Forelimb muscle (tissue), 1 donor: ENCODE results near the gene ZNF491. TPM values are rescaled to one million over a fixed set of nuclear protein-coding genes. Genes with fewer than 3 reads are reported as not detected.
A peak's percentile ranks its signal among the peaks of the same experiment; 100 is the strongest.
"Not testable (repeated sequence)": the region's sequence is repeated elsewhere in the genome, so short reads cannot be mapped to it uniquely, and the experiment has no call there.

Experiments
- DNase-seq: peaks from one replicate; pipeline ENCODE4 v3.0.0-alpha.2; 2013; ENCODE audit warnings: low read depth
- polyA plus RNA-seq: library from polyadenylated mRNA; unstranded; fragments of 120-200 nt; gene quantifications from one replicate; pipeline ENCODE4 v1.2.1, GENCODE V29; 2013; ENCODE audit not compliant: insufficient read length

The ZNF491 gene
- 3.5 TPM for polyA plus RNA-seq

DNA sequence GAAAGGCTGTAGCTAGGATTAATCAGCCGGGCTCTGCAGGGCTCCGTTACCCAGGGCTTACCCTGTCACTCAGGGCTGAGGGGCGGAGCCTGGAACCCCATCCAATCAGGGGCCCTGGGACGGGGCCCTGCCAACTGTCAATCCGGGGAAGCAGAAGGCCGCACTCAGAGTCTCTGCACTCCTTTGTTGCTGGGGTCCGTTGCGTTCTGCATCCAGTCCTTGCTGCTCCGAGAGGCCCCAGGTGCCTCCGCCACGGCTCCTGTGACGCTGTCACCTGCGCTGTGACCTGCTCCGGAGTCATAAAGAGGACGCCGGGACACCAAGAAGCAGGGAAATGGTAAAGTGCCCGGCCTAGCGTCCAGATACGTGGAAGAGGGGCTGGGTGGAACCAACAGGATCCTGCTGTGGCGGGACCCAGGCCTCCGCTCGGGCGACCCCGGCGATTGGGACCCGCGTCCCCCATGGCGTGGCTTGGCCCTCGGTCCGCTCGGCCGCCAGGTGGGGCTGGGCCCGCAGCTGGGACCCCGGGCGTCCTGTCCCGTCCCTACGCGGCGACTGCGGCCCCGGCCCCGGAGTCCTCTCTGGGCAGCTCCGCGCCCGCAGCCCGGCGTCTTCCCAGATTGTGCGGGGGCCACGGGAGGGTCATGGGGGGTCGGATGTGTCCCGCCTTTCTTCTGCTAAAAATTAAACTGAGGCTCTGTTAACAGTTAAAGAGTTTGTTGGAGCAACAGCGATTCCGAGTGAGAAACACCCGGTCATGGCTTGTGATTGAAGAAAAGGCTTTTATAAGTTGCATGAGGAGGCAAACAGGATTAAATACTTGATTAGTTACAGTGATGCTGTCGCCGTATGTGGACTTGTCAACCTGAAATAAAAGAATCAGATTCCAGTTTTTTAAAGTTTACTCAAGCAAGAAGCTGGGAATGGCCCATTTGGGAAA, at the start of gene ZNF491:
ZNF491 (plus strand) TSS at position 133 of the 940 bp plus-strand sequence. CDS start 7,431 bp downstream, outside the sequence.
- no peak for DNase-seq

DNA sequence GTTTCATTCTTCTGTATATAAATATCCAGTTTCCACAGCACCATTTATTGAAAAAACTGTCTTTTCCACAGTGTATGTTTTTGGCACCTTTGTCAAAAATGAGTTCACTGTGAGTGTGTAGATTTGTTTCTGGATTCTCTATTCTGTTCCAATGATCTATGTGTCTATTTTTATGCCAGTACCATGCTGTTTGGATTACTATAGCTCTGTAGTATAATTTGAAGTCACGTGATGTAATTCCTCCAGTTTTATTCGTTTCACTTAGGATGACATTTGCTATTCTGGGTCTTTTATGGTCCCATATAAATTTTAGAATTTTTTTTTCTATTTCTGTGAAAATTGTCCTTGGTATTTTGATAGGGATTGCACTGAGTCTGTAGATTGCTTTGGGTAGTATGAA, 48.6 kb upstream of the ZNF491 start:
- DNase-seq, result no peak

DNA sequence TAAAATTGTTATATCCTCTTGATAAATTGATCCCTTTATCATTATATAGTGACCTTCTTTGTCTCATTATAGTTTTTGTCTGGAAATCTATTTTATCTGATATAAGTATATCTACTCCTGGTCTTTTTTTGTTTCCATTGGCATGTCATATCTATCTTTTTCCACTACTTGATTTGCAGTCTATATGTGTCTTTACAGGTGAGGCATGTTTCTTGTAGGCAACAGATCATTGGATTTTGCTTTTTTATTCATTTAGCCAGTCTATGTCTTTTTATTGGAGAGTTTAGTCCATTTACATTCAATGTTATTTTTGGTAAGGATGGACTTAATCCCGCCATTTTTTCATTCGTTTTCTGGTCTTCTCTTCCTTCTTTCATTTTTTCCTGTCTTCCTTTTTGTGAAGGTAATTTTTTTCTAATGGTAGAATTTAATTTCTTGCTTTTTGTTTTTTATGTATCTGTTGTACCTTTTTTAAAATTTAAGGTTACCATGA, 46.0 kb upstream of the ZNF491 start:
- no peak for DNase-seq

DNA sequence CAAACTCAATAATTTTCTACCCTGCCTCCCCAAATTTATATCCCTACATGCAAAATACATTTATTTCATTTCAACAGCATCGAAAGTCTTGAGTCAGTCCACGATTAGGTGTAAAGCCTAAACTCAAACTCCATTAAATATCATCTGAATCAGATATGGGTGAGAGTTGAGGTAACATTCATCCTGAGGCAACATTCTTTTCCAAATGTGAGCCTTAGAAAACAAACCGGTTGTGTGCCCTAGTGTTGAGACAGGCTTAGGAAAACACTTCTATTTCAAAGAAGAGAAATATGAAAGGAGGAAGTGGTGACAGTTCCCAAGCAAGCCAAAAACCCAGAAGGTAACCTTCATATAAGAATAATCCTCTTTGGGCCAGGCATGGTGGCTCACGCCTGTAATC, 43.7 kb upstream of the ZNF491 start:
- DNase-seq, result no peak

DNA sequence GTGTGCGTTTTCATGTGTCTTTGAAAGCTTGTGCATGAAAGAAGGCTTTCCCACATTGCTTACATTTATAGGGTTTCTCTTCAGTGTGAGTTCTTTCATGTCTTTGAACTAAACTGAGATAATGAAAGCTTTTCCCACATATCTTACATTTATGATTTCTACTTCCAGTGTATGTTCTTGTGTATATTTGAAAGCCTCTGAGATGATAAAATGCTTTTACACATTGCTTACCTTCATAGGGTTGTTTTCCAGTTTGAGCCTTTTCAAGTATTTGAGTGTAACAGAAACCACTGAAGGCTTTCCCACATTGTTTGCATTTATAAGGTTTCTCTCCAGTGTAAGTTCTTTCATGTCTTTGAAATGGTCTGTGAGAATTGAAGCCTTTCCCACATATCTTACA, 41.4 kb upstream of the ZNF491 start:
- DNase-seq, result no peak

DNA sequence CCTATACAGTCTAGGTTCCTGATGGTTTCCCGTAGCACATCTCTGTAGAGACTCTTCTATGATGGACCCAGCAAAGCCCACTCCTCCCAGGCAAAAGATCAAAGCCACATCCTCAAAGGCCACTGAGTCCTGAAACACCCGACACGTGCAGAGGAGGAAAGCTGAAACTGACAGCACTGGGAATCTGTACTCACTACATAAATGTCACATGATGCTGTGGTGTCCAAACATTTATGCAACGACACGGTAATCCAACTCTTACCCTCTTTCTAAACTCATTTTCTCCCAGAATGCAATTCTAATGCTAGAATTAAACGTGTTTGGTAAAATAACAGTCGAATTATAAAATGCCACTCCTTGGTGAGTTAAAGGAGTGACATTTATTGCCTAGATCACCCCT, 38.5 kb upstream of the ZNF491 start:
- no peak for DNase-seq

DNA sequence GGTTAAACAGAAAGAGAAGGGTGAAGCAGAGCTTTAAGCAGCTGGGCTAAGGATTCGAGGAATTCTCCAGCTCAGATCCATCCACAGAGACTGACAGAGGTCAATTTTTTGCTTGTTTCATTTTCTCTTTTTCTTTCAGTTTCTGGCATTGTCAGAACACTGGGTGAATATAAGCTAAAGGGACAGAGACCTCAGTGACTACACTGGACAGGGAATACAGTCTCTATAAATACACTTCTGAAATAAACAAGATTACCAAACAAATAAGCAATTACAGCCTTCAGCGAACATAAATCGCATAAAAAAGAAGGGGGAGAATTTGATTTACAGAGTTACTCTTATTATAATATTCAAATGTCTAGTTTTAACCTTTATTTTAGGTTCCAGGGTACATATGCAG, 35.2 kb upstream of the ZNF491 start:
- DNase-seq, result no peak

DNA sequence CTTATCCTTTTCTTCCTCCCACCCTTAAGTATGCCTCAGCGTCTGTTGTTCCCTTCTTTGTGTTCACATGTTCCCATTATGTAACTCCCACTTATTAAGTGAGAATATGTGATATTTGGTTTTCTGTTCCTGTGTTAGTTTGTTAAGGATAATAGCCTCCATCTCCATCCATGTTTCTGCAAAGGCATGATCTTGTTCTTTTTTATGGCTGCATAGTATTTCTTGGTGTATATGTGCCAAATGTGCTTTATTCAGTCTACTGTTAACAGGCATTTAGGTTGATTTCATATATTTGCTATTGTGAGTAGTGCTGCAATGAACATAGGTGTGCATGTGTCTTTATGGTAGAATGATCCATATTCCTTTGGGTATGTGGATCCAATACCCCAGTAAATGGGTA, 34.7 kb upstream of the ZNF491 start:
- no peak for DNase-seq

DNA sequence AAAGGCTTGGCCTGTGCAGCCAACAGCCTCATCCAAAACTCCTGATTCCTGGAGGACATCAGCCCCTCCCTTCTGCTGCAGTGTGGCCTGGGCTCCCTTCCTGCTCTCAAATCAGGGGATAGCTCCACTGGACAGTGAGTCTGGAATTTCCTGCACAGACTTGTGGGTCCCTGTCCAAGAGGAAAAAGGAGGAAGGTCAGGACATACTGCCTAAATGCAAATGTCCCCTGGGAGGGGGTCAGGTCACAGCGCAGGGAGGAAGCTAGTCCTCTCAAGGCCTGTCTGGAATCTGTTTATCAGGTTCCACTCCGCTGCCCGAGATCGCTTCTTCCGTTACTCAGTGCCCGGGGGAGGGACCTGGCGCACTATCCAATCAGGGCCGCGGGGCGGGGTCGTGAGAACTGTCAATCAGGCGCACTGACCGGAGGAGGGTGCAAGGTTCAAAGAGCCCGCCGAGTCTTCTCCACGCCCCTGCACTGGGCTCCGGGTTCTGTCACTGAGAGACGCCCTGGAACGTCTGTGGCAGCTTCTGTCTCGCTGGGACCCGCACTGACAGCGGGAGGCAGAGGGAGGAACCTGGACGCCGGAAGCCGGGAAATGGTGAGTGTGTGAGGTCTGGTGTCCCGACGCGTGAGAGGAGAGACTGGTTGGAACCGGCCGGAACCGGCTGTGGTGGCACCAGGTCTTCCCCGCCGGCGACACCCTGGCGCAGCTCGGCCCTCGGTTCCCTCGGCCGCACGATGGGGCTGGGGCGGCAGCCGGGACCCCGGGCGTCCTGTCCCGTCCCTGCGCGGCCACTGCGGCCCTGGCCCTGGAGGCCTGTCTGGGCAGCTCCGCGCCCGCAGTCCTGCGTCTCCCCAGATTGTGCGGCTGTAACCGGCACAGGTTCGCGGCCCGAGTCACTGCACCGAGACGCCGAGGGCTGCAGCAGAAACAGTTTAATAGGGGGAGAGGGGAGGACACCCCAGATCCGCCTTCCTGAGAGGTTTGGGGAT, 31.4 kb upstream of the ZNF491 start, which contains the start of gene ZNF441:
ZNF441 (plus strand) TSS at position 404 of the 995 bp plus-strand sequence; CDS start at position 598, 194 bp downstream.
- DNase-seq, result peak; percentile 78

DNA sequence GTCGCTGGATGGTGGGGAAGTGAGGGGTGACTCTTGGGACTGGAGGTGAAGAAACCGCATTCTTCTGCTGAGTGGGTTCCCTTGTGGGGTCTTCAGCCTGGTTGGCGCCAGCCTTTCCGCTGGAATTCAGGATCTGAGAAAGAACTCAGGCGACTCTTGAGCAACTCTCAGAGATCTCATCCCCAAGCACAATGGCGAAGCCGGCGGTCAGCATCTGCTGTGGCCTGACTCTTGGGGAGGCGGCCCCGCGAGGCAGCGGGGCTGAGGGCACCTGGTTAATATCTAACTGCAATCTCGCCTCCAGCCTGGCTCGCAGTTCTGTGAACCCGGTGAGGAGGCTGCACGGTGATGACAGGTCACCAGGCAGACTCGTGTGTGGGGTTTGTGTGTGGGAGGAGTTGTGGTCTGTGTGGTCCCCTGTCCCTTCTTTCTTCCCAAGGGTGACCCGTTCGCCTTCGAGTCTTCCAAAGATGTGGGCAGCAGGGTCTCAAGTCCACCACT, 30.6 kb upstream of the ZNF491 start:
- DNase-seq, result no peak

DNA sequence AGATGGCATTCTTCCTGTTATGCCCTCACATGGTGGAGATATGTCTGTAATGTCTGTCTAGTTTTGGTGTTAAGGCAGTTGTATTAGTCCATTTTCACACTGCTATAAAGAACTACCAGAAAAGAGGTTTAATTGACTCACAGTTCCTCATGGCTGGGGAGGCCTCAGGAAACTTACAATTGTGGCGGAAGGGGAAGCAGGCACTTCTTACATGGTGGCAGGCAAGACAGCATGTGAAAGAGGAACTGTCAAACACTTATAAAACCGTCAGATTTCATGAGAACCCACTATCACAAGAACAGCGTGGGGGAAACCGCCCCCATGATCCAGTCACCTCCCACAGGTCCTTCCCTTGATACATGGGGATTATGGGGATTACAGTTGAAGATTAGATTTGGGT, 28.3 kb upstream of the ZNF491 start:
- no peak for DNase-seq

DNA sequence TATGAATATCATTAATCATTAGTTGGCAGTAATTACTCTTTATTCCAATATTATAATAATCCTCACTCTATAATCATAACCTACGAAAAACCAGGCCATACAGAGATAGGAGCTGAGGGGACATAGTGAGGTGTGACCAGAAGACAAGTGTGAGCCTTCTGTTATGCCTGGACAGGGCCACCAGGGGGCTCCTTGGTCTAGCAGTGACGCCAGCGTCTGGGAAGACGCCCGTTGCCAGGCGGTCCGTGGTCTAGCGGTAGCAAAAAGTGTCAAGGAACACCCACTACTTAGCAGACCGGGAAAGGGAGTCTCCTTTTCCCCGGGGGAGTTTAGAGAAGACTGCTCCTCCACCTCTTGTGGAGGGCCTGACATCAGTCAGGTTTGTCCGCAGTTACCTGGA, 26.8 kb upstream of the ZNF491 start:
- not testable (repeated sequence) for DNase-seq

DNA sequence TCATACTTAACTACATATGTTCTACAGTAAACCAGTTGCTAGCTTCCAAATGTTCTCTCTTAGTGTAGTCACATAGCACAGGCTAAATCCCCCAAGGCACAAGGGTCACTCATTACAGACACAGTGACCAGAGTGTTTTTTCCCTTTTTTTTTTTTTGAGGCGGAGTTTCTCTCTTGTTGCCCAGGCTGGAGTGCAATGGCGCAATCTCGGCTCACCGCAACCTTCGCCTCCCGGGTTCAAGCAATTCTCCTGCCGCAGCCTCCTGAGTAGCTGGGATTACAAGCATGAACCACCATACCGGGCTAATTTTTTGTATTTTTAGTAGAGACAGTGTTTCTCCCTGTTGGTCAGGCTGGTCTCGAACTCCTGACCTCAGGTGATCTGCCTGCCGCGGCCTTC, 21.7 kb upstream of the ZNF491 start:
- DNase-seq, result not testable (repeated sequence)

DNA sequence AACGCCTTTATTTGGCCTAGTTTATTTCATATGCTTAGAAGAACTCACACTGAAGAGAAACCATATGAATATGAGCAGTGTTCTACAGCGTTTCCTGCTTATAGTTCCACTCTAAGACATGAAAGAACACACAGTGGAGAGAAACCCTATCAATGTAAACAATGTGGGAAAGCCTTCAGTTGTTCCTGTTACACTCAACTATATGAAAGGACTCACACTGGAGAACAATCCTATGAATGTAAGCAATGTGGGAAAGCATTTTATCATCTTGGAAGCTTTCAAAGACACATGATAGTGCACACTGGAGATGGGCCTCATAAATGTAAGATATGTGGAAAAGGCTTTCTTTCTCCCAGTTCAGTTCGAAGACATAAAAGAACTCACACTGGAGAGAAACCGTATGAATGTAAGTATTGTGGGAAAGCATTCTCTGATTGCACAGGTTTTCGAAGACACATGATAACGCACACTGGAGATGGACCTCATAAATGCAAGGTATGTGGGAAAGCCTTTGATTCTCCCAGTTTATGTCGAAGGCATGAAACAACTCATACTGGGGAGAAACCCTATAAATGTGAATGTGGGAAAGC, 17.8 kb upstream of the ZNF491 start:
- no peak for DNase-seq

DNA sequence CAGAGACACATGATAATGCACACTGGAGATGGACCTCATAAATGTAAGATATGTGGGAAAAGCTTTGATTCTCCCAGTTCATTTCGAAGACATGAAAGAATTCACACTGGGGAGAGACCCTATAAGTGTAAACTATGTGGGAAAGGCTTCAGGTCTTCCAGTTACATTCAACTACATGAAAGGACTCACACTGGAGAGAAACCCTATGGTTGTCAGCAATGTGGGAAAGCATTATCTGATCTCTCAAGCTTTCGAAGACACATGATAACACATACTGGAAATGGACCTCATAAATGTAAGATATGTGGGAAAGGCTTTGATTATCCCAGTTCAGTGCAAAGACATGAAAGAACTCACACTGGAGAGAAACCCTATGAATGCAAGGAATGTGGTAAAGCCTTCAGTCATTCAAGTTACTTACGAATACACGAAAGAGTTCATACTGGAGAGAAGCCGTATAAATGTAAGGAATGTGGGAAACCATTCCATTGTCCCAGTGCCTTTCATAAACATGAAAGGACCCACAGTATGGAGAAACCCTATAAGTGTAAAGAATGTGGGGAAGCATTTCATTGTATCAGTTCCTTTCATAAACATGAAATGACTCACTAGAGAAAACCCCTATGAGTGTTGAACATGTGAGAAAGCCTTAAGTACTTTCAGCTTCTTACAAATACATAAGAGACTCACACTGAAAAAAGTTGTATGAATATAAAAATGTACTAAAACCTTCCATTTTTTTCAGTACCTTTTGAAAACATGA, 16.8 kb upstream of the ZNF491 start:
- DNase-seq, result no peak

DNA sequence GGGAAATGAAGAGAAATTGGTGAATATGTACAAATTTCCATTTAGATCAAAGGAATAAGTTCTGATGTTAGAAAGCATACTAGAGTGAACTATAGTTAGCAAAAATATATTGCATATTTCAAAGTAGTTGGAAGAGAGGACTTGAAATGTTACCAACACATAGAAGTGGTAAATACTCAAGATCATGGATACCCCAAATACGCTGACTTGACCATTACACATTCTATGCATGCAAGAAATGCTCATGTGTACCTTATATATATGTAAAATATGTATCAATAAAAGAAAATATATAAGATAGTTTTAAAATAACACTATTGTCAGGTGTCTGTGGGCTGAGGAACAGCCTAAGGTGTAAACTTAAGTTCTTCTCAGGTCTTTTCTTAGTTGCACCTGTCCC, 14.6 kb upstream of the ZNF491 start:
- no peak for DNase-seq

DNA sequence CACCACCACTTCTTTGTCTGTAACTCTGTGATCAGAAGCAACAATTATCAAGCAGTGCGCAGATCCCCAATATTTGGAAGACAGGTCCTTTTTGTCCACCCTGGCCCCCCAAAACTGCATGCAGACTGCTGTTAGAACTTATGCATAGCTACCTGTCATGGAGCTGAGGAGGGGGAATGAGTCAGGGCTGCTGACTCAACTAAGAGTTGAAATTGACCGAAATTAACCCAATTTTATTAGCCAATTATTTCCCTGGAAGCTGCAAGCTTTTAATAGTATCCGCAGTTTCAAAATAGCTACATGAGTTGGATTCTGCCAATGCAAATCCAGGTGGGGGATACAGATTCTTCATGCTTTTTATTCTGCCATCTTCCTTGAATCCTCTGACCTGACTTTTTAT, 14.0 kb upstream of the ZNF491 start:
- no peak for DNase-seq

DNA sequence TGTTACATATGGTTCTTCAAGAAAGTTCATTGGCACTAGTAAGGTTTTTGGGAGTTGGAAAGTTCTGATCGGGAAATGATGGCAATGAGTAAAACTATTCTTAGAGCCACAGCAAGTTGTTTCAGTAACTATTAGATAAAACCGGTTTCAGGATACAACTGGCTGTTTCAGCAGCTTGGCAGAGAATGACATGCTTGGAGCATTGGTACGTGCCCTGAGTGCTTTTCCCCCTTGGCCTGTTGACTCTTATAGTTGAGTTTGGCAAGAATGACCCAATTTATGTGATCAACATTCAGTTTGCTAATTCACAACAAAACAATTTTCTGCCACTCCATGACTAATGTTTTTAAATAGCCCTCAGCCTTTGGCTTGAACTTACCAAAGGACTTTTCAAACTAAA, 10.8 kb upstream of the ZNF491 start:
- DNase-seq, result no peak

DNA sequence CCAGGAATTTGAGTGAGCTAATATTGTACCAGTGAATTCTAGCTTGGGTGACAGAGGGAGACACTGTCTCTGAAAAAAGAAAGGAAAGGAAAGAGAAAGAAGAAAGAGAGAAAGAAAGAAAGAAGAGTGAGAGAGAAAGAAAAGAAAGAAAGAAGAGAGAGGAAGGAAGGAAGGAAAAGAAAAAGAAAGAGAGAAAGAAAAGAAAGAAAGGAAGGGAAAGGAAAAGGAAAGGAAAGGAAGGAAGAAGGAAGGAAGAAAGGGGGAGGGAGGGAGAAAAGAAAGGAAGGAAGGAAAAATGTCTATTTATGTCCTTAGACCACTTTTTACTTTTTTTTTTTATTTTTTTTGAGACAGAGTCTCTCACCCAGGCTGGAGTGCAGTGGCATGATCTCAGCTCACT, 5.4 kb upstream of the ZNF491 start:
- DNase-seq, result no peak

DNA sequence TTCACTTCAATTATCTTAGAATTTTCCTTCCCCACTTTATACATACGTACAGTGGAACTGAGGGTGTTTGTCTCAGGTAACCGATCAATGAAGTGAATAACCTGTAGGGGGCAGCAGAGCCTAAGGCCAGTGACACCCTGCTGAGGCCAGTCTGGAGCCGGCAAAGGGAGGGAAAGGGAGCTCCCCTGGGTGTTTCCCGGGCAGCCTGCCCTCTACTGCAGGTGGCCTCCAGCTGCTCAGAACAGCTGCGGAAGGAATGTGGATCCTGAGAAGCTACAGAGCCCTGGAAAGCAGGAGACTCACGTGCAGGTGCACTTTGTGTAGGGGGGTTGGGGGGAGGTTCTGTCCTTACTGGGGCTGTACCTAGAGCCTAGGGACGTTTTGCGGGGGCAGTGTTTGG, 832 bp upstream of the ZNF491 start:
- peak; percentile 46 for DNase-seq
